Mucosa of descending colon (tissue), 3 donors: Measurements from ENCODE around the gene CTPS2. TPM values are rescaled to one million over a fixed set of nuclear protein-coding genes. Genes with fewer than 3 reads are reported as not detected.

Experiments used
- ATAC-seq: fragments of 200-7000 bp; cut with Tn5 transposase; one replicate; pipeline ENCODE4 v1.9.1; 2020; ENCODE audit warnings: mild to moderate bottlenecking, moderate library complexity
- DNase-seq, 3 donors: peaks; one replicate each; pipeline ENCODE4 v3.0.0-alpha.2; 2020
- H3K36me3 ChIP-seq: fragments of 200-600 bp; one replicate; pipeline ENCODE4 v1.8.0; 2021; ENCODE audit warnings: low read depth, mild to moderate bottlenecking
- H3K4me1 ChIP-seq: fragments of 200-600 bp; one replicate; pipeline ENCODE4 v1.8.0; 2021; ENCODE audit warnings: low read depth, mild to moderate bottlenecking
- H3K4me3 ChIP-seq: fragments of 200-600 bp; one replicate; pipeline ENCODE4 v1.8.0; 2021; ENCODE audit warnings: mild to moderate bottlenecking
- H3K9me3 ChIP-seq: fragments of 200-600 bp; one replicate; pipeline ENCODE4 v1.8.0; 2021; ENCODE audit warnings: mild to moderate bottlenecking
- CTCF ChIP-seq: fragments of 200-600 bp; IDR thresholded peaks from one replicate; pipeline ENCODE4 v1.8.0; 2022; ENCODE audit warnings: antibody characterized with exemption, mild to moderate bottlenecking
- intact Hi-C, 2 donors: fragments of 100-400 bp; cut with DNase I in 1 of 2; cut with micrococcal nuclease in 1 of 2; formaldehyde crosslinking; loops; one replicate each; pipeline versions ENCODE4 v1.11.0 to v1.11.1; 2022; cut with DNase I, micrococcal nuclease
- total RNA-seq, 3 donors: library from RNA; stranded (reverse); fragmentation: NEBNext Ultra II Directional in 2 of 3; extraction: Animal tissue kit (Norgen Biotek cat#: 25700) in 2 of 3; gene quantifications; one replicate each; pipeline versions ENCODE4 v1.2.1 to v1.2.4, GENCODE V29; 2021 to 2023
- donor health status: DM: no; HTN: no; CAD: no; lungs with moderate emphysema.
- donor health status: DM: no; HTN: no; CAD: no.
- donor health status: DM: no; HTN: yes; CAD: no.

The CTPS2 gene
- total RNA-seq, 3 donors from 2014 or later, result 15.0 to 19.0 (median 16.0) TPM

DNA sequence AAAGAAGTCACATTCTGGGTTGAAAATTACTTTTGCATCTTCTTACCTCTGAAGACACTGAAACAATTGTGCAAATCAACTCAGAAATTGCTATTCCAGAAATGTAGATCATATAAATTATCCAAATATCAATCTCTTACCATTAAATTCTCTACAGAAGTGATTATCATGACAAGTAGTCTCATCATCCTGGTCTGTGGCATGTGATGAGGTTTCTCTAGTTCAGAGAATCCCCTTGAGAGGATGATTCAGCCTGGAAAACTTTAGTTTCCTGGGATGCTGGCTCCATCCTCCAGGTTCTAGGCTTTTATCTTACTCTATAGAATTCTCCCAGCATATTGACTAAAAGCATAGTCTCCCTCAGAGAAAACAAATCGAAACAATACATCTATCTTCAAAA is 138.7 kb downstream of the CTPS2 start:
- intact Hi-C loops, result no loop called here
- ATAC-seq, result no peak
- Histone ChIP-seq H3K36me3 (no peaks in the 10 kb centered on the region), H3K4me1 (no peaks in the 10 kb centered on the region), H3K4me3 (no peak overlapping the region), H3K9me3 (no peaks in the 10 kb centered on the region)
- TF ChIP-seq CTCF, result no peak
- no peak for DNase-seq

DNA sequence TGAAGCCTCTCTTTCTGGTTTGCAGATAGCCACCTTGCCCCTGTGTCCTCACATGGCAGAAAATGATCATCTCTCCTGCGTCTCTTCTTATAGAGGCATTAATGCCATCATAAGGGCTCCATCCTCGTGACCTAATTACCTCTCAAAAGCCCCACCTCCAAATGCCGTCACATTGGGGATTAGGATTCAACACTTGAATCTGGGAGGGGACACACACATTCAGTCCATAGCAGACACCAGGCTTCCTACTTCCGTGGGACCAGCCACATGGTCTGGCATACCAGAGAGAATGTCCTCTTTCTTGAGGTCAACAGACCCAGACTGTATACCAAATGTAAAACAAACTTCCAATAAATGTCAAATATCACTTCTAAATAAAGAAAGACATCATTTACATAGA is 144.8 kb downstream of the CTPS2 start:
- DNase-seq (no peak), ATAC-seq (no peak)
- intact Hi-C loops, result no loop called here
- TF ChIP-seq CTCF, result no peak
- H3K4me3 ChIP-seq, result no peak overlapping the region
- H3K36me3 ChIP-seq, result no peaks in the 10 kb centered on the region
- H3K4me1 ChIP-seq, result no peaks in the 10 kb centered on the region
- no peaks in the 10 kb centered on the region for H3K9me3 ChIP-seq

DNA sequence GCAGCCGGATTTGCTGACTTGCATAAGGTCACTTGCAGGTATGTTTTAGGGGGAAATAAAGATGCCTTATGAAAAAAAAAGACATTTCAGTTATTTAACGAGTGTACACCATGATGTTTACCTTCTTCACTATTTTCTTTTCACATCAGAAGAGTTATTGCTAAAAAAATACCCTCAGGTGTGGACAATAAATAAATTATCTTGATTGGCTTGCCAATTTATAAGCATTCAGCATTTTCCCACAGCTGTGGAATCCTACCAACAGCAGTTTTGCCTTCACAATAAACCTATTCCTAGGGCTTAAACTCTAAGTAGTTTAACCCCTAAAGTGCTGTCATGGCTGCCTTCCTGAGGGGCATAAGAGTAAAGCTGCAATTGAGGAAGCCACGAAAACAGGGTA is 145.9 kb downstream of the CTPS2 start:
- TF ChIP-seq CTCF, result no peak
- no peak for ATAC-seq
- Histone ChIP-seq H3K36me3 (no peaks in the 10 kb centered on the region), H3K4me1 (no peaks in the 10 kb centered on the region), H3K9me3 (no peaks in the 10 kb centered on the region), H3K4me3 (no peak overlapping the region)
- DNase-seq, result no peak
- intact Hi-C loops, result no loop called here

DNA sequence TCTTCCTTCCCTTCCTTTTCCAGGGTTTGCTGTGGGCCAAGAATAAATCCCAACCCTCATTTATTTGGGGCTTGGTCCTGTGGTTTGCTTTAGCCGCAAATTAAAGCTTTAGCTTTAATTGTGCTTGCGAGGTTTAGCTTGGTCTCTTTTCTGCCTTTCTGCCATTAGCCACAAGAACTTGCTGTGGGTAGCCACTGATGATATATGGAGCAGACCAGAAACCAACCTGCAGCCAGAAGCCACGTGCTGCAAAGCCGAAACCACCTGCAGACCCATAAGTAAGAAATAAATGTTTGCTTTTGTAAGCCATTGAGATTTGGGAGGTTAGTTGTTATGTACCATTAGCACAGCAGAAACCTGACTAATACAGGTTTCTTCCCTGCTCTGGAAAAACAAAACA is 152.3 kb downstream of the CTPS2 start:
- intact Hi-C loops, result no loop called here
- ATAC-seq, result no peak
- Histone ChIP-seq H3K9me3 (no peaks in the 10 kb centered on the region), H3K4me3 (no peak overlapping the region), H3K36me3 (no peaks in the 10 kb centered on the region), H3K4me1 (no peaks in the 10 kb centered on the region)
- no peak for TF ChIP-seq CTCF
- DNase-seq, result no peak

DNA sequence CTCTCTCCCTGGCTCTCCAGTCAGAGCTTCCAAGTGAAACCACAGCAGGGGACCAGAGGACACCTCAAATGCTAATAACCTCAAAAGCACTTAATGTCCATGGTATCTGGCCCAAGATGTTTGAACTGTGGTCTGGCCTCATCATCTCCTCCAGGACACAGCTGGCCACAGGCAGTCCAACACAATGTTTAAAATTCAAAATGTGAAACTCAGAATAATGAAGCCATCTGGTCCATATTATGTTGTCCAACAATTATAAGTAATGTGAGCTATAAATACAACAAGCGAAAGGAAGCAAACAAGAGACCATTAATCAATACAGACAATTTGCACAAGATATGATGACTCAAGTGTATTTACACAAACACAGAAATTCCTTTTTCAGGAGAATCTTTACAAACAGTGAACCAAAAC is 153.3 kb downstream of the CTPS2 start:
- no peaks in the 10 kb centered on the region for H3K9me3 ChIP-seq
- no peaks in the 10 kb centered on the region for H3K4me1 ChIP-seq
- DNase-seq (no peak), ATAC-seq (no peak)
- H3K36me3 ChIP-seq, result no peaks in the 10 kb centered on the region
- intact Hi-C loops, result no loop called here
- H3K4me3 ChIP-seq, result no peak overlapping the region
- no peak for TF ChIP-seq CTCF

DNA sequence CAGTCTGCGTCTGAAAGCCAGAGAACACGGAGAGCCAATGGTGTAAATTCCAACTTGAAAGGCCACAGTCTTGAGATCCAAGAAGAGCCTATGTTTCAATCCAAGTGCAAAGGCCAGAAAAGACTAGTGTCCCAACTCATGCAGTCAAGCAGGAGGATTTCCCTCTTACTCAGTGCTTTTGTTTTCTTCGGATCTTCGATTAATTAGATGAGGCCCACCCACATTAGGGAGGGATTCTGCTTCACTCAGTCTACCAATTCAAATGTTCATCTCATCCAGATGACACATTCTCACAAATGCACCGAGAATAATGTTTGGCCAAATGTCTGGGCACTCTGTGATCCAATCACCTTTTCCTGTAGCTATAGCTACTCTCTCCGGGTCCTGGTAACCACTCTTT is 154.0 kb downstream of the CTPS2 start:
- Histone ChIP-seq H3K9me3 (no peaks in the 10 kb centered on the region), H3K36me3 (no peaks in the 10 kb centered on the region), H3K4me1 (no peaks in the 10 kb centered on the region), H3K4me3 (no peak overlapping the region)
- TF ChIP-seq CTCF, result no peak
- intact Hi-C loops, result no loop called here
- no peak for ATAC-seq
- no peak for DNase-seq
